ENCODE data around the gene GOLGA2.

The GOLGA2 gene

DNA sequence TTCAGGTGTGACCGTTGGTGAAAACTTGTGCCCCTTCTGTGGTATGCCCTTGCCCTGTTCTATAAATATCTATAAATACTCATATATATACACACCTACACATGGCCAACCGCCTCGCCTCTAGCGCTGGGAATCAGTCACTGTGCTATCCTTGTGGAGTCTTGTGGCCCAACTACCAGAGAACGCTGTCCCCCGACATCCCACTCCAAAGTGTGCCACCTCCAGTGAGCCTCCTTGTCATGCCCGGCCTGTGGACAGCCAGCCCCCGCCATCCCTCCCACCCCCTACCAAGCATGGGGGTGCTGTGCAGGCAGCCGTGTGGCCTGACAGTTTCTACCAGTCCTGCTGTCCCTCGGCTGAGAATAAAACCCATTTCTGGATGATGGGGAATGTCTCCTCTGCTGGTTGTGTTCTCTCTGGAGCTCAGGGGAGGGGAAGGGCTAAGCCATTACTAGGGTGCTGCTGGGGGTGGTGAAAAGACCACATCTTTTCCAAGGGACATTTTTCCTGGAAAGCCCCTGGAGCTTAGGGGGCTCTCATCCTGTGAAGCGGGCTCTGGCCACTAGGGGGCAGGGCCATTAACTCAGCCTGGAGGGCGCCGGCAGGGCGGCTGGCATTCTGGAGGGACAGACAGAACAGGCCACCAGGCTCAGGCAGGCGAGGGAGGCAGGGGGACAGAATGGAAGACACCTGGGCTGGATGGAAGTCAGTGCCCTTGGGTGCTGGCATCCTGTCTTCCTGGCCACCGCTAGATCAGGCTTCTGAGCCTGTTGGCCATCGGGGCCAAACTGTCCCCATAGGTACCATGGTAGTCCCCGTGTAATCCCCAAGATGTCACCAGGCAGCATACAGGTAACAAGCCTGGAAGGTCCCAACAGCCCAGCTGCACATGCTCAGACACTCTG is 20.7 kb downstream of the GOLGA2 start:
- TF ChIP-seq GATA3 (IDR thresholded peaks at IDR 0.05; ENCODE audit: low read depth, low read length) (no peak), GATA2 (IDR thresholded peaks at IDR 0.05; ENCODE audit: low read depth, low read length) (no peak)

DNA sequence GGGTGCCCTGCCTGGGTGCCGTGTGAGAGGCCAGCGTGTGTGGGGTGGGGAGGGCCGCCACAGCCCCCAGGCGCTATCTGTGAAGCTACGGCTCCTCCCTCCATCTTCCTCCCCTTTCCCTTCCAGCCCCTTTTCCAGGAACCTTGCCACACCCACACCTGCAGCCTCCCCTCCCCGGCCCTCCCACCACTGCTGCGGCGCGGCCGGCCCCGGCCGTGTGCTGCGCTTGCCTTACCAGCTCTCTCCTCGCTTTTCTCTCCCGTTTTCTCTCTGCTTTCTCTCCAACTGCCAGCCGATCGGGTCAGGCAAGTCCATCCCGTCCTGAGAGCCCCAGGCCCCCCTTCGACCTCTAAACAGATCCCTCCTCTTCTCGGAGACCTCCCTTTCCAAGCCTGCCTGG is 21.4 kb downstream of the GOLGA2 start:
- no peak for TF ChIP-seq GATA3 (IDR thresholded peaks at IDR 0.05; ENCODE audit: low read depth, low read length)
- TF ChIP-seq GATA2 (IDR thresholded peaks at IDR 0.05; ENCODE audit: low read depth, low read length), result no peak

DNA sequence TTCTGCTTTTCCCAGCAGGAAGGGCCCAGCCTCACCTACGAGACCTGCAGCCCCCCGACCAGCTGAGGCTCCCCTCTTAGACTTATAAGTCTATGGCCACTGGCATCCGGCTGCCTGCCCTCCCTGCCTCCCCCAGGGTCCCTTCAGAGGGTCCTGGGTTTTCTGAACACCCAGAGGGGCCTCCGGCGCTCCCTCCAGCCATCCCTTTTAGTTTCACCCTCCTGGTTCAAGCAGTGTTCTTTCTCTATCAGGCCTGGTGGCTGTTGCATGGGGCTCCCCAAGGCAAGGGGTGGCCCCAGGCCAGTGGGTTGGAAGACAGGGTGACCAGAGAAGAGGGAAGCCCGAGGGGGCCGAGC is 21.8 kb downstream of the GOLGA2 start:
- TF ChIP-seq GATA2 (IDR thresholded peaks at IDR 0.05; ENCODE audit: low read depth, low read length) (no peak), GATA3 (IDR thresholded peaks at IDR 0.05; ENCODE audit: low read depth, low read length) (no peak)

DNA sequence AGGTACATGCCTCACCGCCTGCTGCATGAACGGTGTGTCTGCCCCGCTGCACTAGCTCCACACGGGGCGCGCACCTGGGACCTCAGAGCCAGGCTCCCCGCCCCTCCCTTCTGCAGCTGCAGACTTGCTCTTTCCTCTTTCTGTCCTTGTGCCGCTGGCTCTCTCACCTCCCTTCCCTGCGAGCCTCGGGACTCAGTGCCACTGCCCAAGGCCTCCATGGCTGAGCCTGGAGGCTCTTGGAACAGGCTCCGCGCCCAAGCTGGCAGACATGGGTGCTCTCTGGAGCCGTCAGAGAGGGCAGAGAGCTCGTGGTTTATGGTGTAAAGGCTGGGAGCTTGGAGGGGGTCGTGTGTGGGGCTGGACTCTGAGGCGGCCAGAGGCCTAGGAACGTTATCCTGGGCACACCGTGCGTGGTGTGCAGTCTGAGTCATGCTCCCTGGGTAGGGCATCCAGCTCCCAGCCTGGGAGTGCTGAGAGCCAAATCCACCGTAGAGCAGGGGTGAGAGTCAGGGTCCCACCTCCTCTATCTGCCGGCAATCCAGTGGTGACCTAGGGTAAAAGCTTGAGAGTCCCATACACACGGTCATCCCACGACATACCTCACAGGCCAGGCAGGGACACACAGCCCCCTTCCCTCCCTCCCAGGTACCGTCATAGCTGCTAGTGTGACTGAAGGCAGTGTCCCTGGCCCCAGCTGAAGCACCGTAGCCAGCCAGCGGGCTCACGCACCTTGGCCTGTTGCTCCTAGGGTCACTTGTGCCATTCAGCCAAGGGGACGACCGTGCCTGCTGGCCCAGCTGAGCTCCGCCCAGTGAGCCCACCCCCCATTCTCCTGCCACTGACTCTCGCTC is 22.4 kb downstream of the GOLGA2 start:
- no peak for TF ChIP-seq GATA2 (IDR thresholded peaks at IDR 0.05; ENCODE audit: low read depth, low read length)
- no peak for TF ChIP-seq GATA3 (IDR thresholded peaks at IDR 0.05; ENCODE audit: low read depth, low read length)

DNA sequence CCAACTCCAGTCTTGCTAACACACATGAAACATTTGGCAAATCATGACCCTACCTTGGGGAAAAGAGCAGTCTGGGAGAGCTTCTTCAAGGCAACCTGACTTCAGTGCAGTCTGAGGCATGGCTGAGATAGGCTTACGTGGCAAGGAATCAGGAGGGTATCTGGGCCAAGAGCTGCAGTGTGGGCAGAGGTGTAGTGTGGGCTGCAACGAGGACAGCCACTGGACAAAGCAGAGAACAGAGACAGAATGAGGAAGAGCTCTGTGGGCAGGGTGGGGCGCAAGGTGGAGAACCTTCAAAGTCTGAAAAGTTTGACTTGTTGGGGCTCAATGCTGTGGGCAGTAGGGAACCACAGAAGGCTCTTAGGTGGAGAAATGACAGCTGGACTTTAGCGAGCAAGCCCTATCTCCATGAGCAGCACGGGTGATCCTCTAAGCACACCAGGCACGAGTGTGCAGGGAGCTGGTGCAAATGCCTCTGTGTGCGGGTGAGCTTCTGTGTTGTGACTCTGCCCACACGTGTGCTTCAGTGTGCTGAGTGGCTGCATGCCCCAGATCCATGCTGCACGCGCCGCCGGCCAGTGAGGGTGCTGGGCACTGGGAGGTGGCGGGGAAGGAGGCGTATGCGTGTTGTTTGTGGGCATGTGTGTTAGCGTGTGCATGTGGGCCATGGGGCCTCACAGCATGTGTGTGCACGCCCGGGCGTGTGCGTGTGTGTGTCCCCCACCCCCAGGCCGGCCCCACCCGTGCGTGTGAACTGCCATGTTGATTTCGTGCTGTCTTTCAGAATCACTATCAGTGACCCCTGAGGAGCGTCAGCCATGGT is 23.3 kb downstream of the GOLGA2 start:
- TF ChIP-seq GATA2 (IDR thresholded peaks at IDR 0.05; ENCODE audit: low read depth, low read length) (no peak), GATA3 (IDR thresholded peaks at IDR 0.05; ENCODE audit: low read depth, low read length) (no peak)

DNA sequence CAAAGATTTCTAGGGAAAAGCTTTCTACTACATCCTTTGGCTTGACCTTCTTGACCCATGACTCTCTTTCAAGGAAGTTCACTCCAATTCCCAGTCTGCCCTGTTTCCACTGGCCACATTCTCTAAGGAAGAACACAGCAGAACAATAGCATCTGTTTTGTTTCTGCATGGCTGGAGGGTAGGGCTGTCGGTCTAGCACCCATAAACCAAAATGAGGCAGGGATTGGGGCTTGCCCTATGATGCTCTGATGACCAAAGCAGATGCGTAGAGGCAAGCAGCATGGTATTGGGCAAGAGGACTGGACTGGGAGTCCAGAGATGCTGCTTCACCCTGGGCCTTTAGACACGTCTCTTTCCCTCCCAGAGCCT is 24.1 kb downstream of the GOLGA2 start:
- no peak for TF ChIP-seq GATA2 (IDR thresholded peaks at IDR 0.05; ENCODE audit: low read depth, low read length)
- TF ChIP-seq GATA3 (IDR thresholded peaks at IDR 0.05; ENCODE audit: low read depth, low read length), result no peak

DNA sequence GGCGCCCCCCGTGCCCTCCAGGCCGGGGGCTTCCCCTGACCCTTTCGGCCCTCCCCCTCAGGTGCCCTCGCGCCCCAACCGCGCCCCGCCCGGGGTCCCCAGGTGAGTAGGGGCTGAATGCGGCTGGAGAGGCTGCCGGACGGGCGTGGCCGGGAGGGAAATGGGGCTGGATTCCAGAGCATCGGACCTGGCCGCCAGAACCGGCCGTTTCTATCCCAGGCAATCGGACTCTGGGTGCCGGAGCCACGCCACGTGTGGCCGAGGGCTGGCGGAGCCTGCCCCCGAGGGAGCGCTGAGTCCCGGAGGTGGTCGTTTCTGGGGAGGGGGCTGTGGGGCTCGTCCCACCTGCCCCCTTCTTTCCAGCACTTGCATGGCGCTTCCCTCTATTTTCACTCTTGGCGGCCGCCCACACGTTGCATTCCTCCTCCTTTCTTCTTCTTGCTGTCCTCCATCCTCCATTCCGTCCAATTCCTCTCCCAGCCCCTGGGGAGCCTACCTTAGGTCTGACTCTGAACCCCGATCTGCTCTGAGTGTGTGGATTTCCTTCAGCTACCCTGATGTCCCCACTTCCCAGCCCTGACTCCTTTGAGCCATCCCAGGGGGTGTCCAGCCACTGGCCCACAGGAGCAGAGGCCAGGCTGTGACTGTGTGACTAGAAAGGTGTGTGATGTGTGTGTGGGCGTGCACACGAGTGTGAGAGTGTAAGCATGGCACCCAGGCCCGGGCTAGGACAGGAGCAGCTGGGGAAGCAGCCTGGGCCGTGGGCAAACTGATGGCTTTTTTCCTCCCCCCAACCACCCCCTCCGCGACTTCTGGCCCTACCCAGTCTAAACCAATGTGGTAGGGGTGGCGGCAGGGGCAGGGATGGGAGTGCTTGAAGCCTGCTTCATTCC is 24.7 kb downstream of the GOLGA2 start:
- TF ChIP-seq GATA2 (IDR thresholded peaks at IDR 0.05; ENCODE audit: low read depth, low read length) (no peak), GATA3 (IDR thresholded peaks at IDR 0.05; ENCODE audit: low read depth, low read length) (no peak)

DNA sequence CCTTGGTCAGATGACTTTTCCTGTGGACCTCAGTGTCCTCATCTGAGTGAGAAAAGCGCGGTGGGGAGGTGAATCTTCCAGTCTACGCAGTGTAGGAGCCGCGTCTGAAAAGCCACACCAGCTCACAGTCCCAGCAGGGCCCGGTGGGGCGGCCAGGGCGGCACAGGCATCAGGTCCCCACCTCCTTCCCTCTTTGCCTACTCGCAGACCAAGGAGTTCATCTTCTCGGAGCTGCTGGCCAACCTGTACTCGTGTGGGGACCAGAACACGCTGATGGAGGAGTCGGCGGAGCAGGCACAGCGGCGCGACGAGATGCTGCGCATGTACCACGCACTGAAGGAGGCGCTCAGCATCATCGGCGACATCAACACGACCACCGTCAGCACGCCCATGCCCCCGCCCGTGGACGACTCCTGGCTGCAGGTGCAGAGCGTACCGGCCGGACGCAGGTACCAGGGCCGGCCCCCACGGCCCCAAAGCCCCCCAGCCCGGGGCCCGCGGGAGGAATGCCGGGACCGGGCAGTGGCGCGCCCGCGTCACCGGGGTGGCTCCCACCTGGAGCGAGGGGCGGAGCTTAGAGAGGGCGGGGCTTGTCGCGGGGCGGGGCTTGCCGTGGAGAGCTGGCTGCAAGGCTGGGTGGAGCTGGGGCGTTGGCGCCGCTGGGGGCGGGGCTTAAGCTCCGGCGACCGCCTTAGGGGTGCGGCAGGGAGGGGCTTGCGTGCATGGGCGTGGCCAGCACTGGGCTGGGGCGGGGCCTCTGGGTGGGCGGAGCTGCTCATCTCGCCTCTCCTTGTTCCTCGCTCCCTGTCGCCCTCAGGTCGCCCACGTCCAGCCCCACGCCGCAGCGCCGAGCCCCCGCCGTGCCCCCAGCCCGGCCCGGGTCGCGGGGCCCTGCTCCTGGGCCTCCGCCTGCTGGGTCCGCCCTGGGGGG is 25.6 kb downstream of the GOLGA2 start:
- TF ChIP-seq GATA3 (IDR thresholded peaks at IDR 0.05; ENCODE audit: low read depth, low read length) (no peak), GATA2 (IDR thresholded peaks at IDR 0.05; ENCODE audit: low read depth, low read length) (no peak)

DNA sequence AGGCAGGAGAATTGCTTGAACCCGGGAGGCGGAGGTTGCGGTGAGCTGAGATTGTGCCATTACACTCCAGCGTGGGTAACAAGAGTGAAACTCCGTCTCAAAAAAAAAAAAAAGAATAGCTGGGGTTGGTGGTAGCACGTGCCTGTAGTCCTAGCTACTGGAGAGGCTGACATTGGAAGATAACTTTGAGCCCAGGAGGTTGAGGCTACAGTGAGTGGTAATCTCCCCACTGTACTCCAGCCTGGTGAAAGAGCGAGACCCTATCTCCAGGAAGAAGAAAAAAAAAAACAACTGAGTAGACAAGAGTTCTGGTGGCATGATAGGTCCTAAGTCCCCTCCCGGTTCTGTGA is 26.3 kb downstream of the GOLGA2 start:
- TF ChIP-seq GATA2 (IDR thresholded peaks at IDR 0.05; ENCODE audit: low read depth, low read length), result no peak
- TF ChIP-seq GATA3 (IDR thresholded peaks at IDR 0.05; ENCODE audit: low read depth, low read length), result no peak

DNA sequence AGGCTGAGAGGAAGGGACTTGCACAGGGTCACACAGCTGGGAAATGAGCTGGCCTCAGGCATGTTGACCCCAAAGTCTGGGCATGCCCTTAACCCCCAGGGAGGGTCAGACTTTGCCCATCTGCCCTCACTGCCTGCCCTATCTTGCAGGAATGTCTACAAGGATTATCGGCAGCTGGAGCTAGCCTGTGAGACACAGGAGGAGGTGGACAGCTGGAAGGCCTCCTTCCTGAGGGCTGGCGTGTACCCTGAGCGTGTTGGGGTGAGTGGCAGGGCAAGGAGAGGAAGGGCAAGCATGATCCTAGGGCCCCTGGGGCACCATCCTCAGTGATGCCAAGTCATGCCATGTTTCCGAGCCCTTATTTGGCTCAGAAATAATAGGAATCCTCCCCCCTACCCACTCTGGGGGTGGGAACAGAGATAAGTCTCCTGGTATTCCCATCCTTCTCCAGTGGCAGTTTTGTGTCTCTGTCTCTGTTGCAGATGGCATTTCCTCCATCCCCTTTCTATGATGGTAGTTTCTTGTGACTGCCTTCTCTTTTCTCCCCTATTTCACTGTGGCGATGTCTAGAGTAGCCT is 28.5 kb downstream of the GOLGA2 start:
- TF ChIP-seq GATA3 (IDR thresholded peaks at IDR 0.05; ENCODE audit: low read depth, low read length) (no peak), GATA2 (IDR thresholded peaks at IDR 0.05; ENCODE audit: low read depth, low read length) (no peak)

DNA sequence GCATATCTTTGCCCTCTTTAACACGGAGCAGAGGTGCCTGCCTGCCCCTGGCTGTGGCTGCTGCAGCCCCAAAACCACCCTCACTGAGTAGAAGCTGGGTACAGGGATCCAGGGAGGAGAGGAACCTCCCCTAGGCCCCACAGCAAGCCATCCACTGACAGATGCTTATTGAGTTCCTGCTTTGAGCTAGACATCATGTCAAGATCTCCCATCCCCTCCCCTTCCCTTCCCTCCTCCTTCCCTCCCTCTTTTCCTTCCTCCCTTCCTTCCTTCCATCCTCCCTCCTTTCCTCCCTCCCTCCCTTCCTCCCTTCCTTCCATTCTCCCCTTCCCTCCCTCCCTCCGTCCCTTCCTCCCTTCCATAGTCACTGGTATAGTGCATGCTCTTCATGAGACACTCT is 29.3 kb downstream of the GOLGA2 start:
- TF ChIP-seq GATA2 (IDR thresholded peaks at IDR 0.05; ENCODE audit: low read depth, low read length), result no peak
- no peak for TF ChIP-seq GATA3 (IDR thresholded peaks at IDR 0.05; ENCODE audit: low read depth, low read length)
